Natural killer cell treated with Interleukin-12 subunit alpha and Interleukin-12 subunit beta and Interleukin-15 and Interleukin-18, amount 100 ng/mL, for 72 hours (primary cell): ENCODE measurements around the gene VWC2L. TPM values are rescaled to one million over a fixed set of nuclear protein-coding genes. Genes with fewer than 3 reads are reported as not detected.

ENCODE experiments used
- ATAC-seq, 2 donors: fragments of 150-1000 bp; cut with Tn5 transposase in 1 of 2; sonication (Bioruptor Pico), chemical (Tn5 transposase) in 1 of 2; 2 replicates each; pipeline ENCODE4 v1.10.0; 2021
- DNase-seq: peaks from one replicate; pipeline ENCODE4 v3.0.0; 2022; ENCODE audit warnings: low spot score
- H3K27ac Mint-ChIP-seq, 2 donors: 1 replicate in 1 of 2; 2 replicates in 1 of 2; pipeline ENCODE4 v1.8.0; 2022; ENCODE audit warnings: mixed read lengths in 2 of 2, mild to moderate bottlenecking in 1 of 2, moderate library complexity in 1 of 2
- H3K27me3 Mint-ChIP-seq, 2 donors: 1 replicate in 1 of 2; 2 replicates in 1 of 2; pipeline ENCODE4 v1.8.0; 2022; ENCODE audit warnings: mixed read lengths in 2 of 2
- H3K36me3 Mint-ChIP-seq: one replicate; pipeline ENCODE4 v1.8.0; 2022; ENCODE audit warnings: mixed read lengths
- H3K4me1 Mint-ChIP-seq, 2 donors: 1 replicate in 1 of 2; 2 replicates in 1 of 2; pipeline ENCODE4 v1.8.0; 2022; ENCODE audit warnings: low read depth in 2 of 2, mixed read lengths in 2 of 2, mild to moderate bottlenecking in 1 of 2
- H3K4me3 Mint-ChIP-seq: one replicate; pipeline ENCODE4 v1.8.0; 2022; ENCODE audit warnings: mixed read lengths
- H3K9me3 Mint-ChIP-seq: 2 replicates; pipeline ENCODE4 v1.8.0; 2022; ENCODE audit warnings: mixed read lengths
- total RNA-seq, 2 donors: library from RNA; stranded (reverse); gene quantifications; one replicate each; pipeline ENCODE4 v1.2.3, GENCODE V29; 2022

The VWC2L gene
- total RNA-seq, 2 donors from 2014 or later, result not detected

- Mint-ChIP-seq H3K4me1 (no peaks in the 10 kb centered on the region), H3K4me3 (no peak overlapping the region), H3K36me3 (no peaks in the 10 kb centered on the region), H3K27ac (no peak overlapping the region), H3K9me3 (peaks cover 3% of the 10 kb centered on the region), H3K27me3 (no peaks in the 10 kb centered on the region)
- no peak for ATAC-seq
- no peak for DNase-seq
Observed at GRCh38 chr2:214401580-214401979, 9.3 kb upstream of the VWC2L start.

GRCh38 chr2:214410128-214410775, 602 bp upstream of the VWC2L start:
- H3K4me3 Mint-ChIP-seq, result no peak overlapping the region
- no peaks in the 10 kb centered on the region for H3K27me3 Mint-ChIP-seq
- ATAC-seq, result no peak
- no peaks in the 10 kb centered on the region for H3K4me1 Mint-ChIP-seq
- H3K9me3 Mint-ChIP-seq, result no peaks in the 10 kb centered on the region
- DNase-seq, result no peak
- no peak overlapping the region for H3K27ac Mint-ChIP-seq
- no peaks in the 10 kb centered on the region for H3K36me3 Mint-ChIP-seq

GRCh38 chr2:214412679-214413078, 1.8 kb downstream of the VWC2L start:
- H3K36me3 Mint-ChIP-seq, result no peaks in the 10 kb centered on the region
- H3K4me3 Mint-ChIP-seq, result no peak overlapping the region
- ATAC-seq (no peak), DNase-seq (no peak)
- no peaks in the 10 kb centered on the region for H3K4me1 Mint-ChIP-seq
- H3K27me3 Mint-ChIP-seq, result no peaks in the 10 kb centered on the region
- no peak overlapping the region for H3K27ac Mint-ChIP-seq
- H3K9me3 Mint-ChIP-seq, result peaks cover 4% of the 10 kb centered on the region

DNA sequence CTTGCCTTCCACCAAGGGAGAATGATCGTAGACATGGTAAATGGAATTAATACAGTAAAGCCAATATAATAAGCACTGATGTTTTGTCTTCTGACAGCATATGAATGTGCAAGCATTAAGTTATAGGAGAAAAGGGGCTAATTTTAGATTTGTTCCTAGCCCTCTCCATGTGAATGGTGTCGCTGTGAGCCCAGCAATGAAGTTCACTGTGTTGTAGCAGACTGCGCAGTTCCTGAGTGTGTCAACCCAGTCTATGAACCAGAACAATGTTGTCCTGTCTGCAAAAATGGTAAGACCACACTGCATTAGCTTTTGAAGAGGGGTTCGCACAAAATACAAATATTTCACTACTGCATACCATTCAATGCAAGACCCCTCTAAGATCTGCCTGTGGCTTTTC, 25.6 kb downstream of the VWC2L start:
- Mint-ChIP-seq H3K36me3 (no peaks in the 10 kb centered on the region), H3K27ac (no peak overlapping the region), H3K4me1 (no peaks in the 10 kb centered on the region), H3K4me3 (no peak overlapping the region), H3K27me3 (no peaks in the 10 kb centered on the region), H3K9me3 (peaks cover 3% of the 10 kb centered on the region)
- ATAC-seq (no peak), DNase-seq (no peak)

DNA sequence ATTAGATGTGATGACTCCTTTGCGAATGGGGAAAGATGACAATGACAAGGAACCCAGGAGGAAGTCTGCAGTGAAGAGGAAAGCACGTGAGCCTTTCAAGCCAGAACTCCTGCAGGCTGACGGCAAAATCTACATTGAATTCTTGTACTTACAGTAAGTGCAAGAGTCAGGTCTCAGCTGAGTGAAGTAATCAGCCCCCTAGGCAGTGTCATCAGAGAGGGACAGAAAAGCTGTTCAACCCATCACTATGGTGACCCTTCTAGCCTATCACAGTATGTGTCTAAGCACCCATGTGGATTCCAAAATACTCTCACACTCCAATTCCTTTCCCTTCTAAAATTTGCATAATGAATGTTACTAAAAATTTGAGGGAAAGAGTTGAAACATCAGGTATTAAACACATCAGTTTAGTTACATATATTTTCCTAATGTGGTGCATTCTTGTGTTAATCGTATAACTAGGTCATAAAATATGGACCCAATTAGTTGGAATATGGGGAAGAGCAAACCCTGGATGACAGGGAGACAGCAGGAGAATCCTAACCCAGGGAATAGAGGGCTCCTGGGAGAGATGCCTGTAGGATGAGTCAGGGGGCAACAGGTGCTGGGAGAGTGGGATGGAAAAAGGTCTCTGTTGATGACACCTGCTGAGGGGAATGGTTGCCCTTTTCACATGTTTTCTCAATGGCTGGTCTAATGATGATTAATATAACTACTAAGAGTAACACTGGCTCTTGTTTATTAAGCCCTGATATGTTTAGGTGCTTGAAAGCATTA, 39.5 kb downstream of the VWC2L start:
- Mint-ChIP-seq H3K9me3 (no peaks in the 10 kb centered on the region), H3K27me3 (no peaks in the 10 kb centered on the region), H3K4me3 (no peak overlapping the region), H3K27ac (no peak overlapping the region), H3K36me3 (no peaks in the 10 kb centered on the region), H3K4me1 (no peaks in the 10 kb centered on the region)
- ATAC-seq, result no peak
- no peak for DNase-seq

DNA sequence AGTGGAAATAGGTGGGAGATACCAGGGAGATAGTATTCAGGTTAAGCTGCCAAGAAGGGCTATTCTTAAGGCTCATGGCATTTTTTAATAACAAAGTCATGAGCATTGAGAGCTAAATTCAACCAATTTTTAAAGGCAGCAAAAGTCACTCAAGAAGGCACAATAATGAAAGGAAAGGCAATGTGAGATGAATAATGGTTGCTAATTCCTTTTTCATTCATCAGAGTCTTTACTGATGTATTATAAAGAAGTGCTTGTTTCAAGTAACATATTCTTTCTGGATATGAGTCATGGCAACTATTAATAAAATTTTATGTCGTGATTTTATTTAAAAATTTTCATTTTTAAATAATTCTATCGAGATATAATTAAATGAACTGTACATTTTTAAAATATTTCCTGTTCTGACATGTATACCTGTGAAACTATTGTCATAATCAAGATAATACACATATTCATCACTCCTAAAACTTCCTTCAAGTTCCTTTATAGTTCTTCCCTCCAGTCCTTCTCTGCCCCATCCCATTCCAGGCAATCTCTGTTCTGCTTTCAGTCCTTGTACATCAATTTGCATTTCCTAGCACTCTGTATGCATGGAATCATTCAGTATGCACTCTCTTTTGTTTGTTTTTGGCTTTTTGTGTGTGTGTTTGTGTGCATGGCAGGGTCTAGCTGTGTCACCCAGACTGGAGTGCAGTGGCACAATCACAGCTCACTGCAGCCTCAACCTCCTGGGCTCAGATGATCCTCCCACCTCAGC, 40.8 kb downstream of the VWC2L start:
- Mint-ChIP-seq H3K4me3 (no peak overlapping the region), H3K27me3 (no peaks in the 10 kb centered on the region), H3K9me3 (no peaks in the 10 kb centered on the region), H3K27ac (no peak overlapping the region), H3K4me1 (no peaks in the 10 kb centered on the region), H3K36me3 (no peaks in the 10 kb centered on the region)
- DNase-seq (no peak), ATAC-seq (no peak)

- ATAC-seq (no peak), DNase-seq (no peak)
- no peaks in the 10 kb centered on the region for H3K4me1 Mint-ChIP-seq
- H3K9me3 Mint-ChIP-seq, result peaks cover 14% of the 10 kb centered on the region
- no peak overlapping the region for H3K4me3 Mint-ChIP-seq
- H3K27ac Mint-ChIP-seq, result no peak overlapping the region
- H3K36me3 Mint-ChIP-seq, result no peaks in the 10 kb centered on the region
- H3K27me3 Mint-ChIP-seq, result no peaks in the 10 kb centered on the region
Observed at GRCh38 chr2:214465363-214466146, 54.7 kb downstream of the VWC2L start.

GRCh38 chr2:214469728-214470127, 58.9 kb downstream of the VWC2L start:
- no peak for DNase-seq
- H3K36me3 Mint-ChIP-seq, result no peaks in the 10 kb centered on the region
- H3K9me3 Mint-ChIP-seq, result peaks cover 3% of the 10 kb centered on the region

GRCh38 chr2:214471382-214471781, 60.5 kb downstream of the VWC2L start:
- H3K27ac Mint-ChIP-seq, result no peak overlapping the region
- no peak for DNase-seq
- no peaks in the 10 kb centered on the region for H3K36me3 Mint-ChIP-seq
- peaks cover 3% of the 10 kb centered on the region for H3K9me3 Mint-ChIP-seq
- no peak overlapping the region for H3K4me3 Mint-ChIP-seq
- H3K4me1 Mint-ChIP-seq, result no peaks in the 10 kb centered on the region
- ATAC-seq, result no peak
- no peaks in the 10 kb centered on the region for H3K27me3 Mint-ChIP-seq

More at GRCh38 chr2:214469728-214470127, 58.9 kb downstream of the VWC2L start:
- no peak overlapping the region for H3K4me3 Mint-ChIP-seq
- H3K27me3 Mint-ChIP-seq, result no peaks in the 10 kb centered on the region
- H3K27ac Mint-ChIP-seq, result no peak overlapping the region
- ATAC-seq, result no peak
- H3K4me1 Mint-ChIP-seq, result no peaks in the 10 kb centered on the region

GRCh38 chr2:214471990-214472389, 61.1 kb downstream of the VWC2L start:
- Mint-ChIP-seq H3K27me3 (no peaks in the 10 kb centered on the region), H3K36me3 (no peaks in the 10 kb centered on the region), H3K9me3 (no peaks in the 10 kb centered on the region), H3K4me3 (no peak overlapping the region), H3K27ac (no peak overlapping the region), H3K4me1 (no peaks in the 10 kb centered on the region)
- ATAC-seq (no peak), DNase-seq (no peak)

DNA sequence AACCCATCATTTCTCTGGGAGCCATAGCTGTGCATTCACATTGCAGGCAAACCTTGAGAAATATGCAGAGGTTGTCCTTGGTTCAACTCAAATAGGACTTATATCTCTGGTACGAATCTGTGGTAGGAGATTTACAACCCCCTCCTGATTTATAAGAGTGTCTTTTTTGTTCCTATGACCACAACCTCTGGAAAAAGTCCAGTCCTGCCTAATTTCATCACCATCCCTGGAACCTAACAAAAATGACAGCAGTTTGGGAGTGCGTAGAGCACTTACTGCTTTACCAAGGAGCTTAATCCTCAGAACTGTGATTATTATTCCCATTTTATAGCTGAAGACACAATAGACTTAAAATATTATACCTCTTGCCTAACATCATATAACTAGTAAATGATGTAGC, 66.5 kb downstream of the VWC2L start:
- Mint-ChIP-seq H3K27me3 (no peaks in the 10 kb centered on the region), H3K9me3 (no peaks in the 10 kb centered on the region), H3K4me1 (no peaks in the 10 kb centered on the region), H3K27ac (no peak overlapping the region), H3K4me3 (no peak overlapping the region), H3K36me3 (no peaks in the 10 kb centered on the region)
- no peak for ATAC-seq
- DNase-seq, result no peak

GRCh38 chr2:214481204-214481603, 70.3 kb downstream of the VWC2L start:
- Mint-ChIP-seq H3K27ac (no peak overlapping the region), H3K4me1 (no peaks in the 10 kb centered on the region), H3K9me3 (no peaks in the 10 kb centered on the region), H3K4me3 (no peak overlapping the region), H3K27me3 (no peaks in the 10 kb centered on the region), H3K36me3 (no peaks in the 10 kb centered on the region)
- DNase-seq, result no peak
- no peak for ATAC-seq

DNA sequence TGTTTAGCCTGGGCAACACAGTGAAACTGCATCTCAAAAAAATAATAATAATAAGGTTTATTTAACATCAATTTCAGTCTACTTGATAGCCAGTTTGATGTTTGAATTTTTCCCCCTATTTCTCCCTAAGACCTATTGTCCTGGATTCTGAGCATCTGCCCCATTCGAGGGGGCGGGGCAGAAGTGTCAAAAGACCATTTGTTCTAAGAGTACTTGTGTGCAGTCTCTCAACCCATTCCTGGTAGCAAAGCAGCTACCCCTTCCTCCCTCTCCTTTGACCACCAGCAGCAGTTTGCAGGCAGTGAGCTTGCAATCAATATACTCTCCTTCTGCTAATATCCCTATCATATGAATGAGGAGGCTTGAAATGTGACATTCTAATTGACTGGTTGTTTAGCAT, 71.9 kb downstream of the VWC2L start:
- no peaks in the 10 kb centered on the region for H3K4me1 Mint-ChIP-seq
- peaks cover 4% of the 10 kb centered on the region for H3K9me3 Mint-ChIP-seq
- no peak overlapping the region for H3K4me3 Mint-ChIP-seq
- H3K36me3 Mint-ChIP-seq, result no peaks in the 10 kb centered on the region
- no peak overlapping the region for H3K27ac Mint-ChIP-seq
- H3K27me3 Mint-ChIP-seq, result no peaks in the 10 kb centered on the region
- DNase-seq (no peak), ATAC-seq (no peak)
